Right lobe of liver (tissue), 6 donors: ENCODE measurements around the gene KSR2. TPM values are rescaled to one million over a fixed set of nuclear protein-coding genes. Genes with fewer than 3 reads are reported as not detected.

Source experiments
- ATAC-seq, 4 donors: fragments of 200-7000 bp; cut with Tn5 transposase; one replicate each; pipeline ENCODE4 v1.9.1; 2020; ENCODE audit warnings: mild to moderate bottlenecking in 4 of 4, moderate library complexity in 4 of 4
- DNase-seq, 3 donors: peaks; one replicate each; pipeline ENCODE4 v3.0.0-alpha.2; 2020
- H3K27ac ChIP-seq, 3 donors: fragments of 200-600 bp; one replicate each; pipeline ENCODE4 v1.8.0; 2022
- H3K27me3 ChIP-seq, 2 donors: fragments of 200-600 bp; one replicate each; pipeline ENCODE4 v1.8.0; 2022
- H3K36me3 ChIP-seq, 4 donors: fragments of 200-600 bp; sonication (generic) in 1 of 4; one replicate each; pipeline versions ENCODE4 v1.5.1 to v1.8.0; 2017 to 2022; ENCODE audit warnings: control low read depth in 1 of 4
- H3K4me1 ChIP-seq, 4 donors: fragments of 200-600 bp; sonication (generic) in 1 of 4; one replicate each; pipeline versions ENCODE4 v1.5.1 to v1.8.0; 2017 to 2022; ENCODE audit warnings: control low read depth in 1 of 4
- H3K4me3 ChIP-seq, 3 donors: fragments of 200-600 bp; one replicate each; pipeline ENCODE4 v1.8.0; 2022
- H3K9me3 ChIP-seq, 4 donors: fragments of 200-600 bp; sonication (generic) in 1 of 4; one replicate each; pipeline versions ENCODE4 v1.5.1 to v1.8.0; 2017 to 2022; ENCODE audit warnings: control low read depth in 1 of 4
- CTCF ChIP-seq, 4 donors: fragments of 200-600 bp in 3 of 4; fragments of 450-650 bp in 1 of 4; IDR thresholded peaks; one replicate each; pipeline versions ENCODE4 v1.5.1 to v1.8.0; 2016 to 2022; ENCODE audit warnings: antibody characterized with exemption in 4 of 4, mild to moderate bottlenecking in 2 of 4
- POLR2A ChIP-seq: fragments of 450-650 bp; IDR thresholded peaks from one replicate; pipeline ENCODE4 v1.6.1; 2017; ENCODE audit warnings: antibody characterized with exemption, mild to moderate bottlenecking
- WGBS: methylation state at CpG from one replicate; pipeline ENCODE4 v1.1.6; 2018; ENCODE audit warnings: low coverage, low lambda C conversion rate; ENCODE audit not compliant: insufficient coverage; ENCODE audit errors: missing lambda C conversion rate; 5-methylcytosine and 5-hydroxymethylcytosine counted together
- intact Hi-C, 2 donors: fragments of 100-400 bp; cut with DNase I; formaldehyde crosslinking; loops; one replicate each; pipeline versions ENCODE4 v1.11.2 to v1.14.1; 2022
- total RNA-seq, 6 experiments: library from RNA; depleted of rRNA in 2 of 6; stranded (reverse); fragments of >200 nt in 2 of 6; fragmentation: NEBNext Ultra II Directional in 3 of 6; extraction: Animal tissue kit (Norgen Biotek cat#: 25700) in 3 of 6; gene quantifications; one replicate each; pipeline versions ENCODE4 v1.1.0 to v1.2.4, GENCODE V29; 2016 to 2023
- donor health status: DM: no; HTN: yes; CAD: no.
- donor health status: DM: no; HTN: no; CAD: no.
- donor health status: DM: no; HTN: no; CAD: no.
- donor health status: DM: no; HTN: yes; CAD: no.
- donor health status: DM: no; HTN: yes; CAD: no.

The KSR2 gene
- total RNA-seq, 6 experiments from 2014 or later = 0.02 to 0.07 (median 0.02) TPM; not detected in 2

DNA sequence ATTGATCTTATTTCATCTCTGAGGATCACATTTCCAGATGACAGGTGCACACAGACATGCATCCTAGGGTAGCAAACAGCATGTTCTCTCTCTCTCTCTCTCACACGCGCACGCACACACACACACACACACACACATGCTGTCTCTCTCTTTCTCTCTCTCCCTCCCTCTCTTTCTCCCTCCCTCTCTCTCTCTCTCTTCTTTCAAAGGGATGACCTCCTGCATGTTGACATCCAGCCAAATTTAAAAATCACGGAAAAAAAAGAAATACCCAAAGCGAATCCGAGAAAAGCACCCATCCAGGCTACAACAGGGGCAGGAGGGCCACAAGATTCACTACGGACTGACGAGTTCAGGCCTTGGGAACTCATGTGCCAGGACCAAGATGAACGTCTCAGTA is 2.3 kb downstream of the KSR2 start:
- H3K36me3 ChIP-seq = no peaks in the 10 kb centered on the region
- no peak overlapping the region for H3K4me3 ChIP-seq
- WGBS = 36% methylated on average over 8 of the region's 9 CpGs
- no peak overlapping the region for H3K27ac ChIP-seq
- H3K9me3 ChIP-seq = no peaks in the 10 kb centered on the region
- ATAC-seq = no peak
- TF ChIP-seq CTCF (IDR thresholded peaks at IDR 0.05) (no peak), POLR2A (no peak)
- DNase-seq = no peak
- no peaks in the 10 kb centered on the region for H3K27me3 ChIP-seq
- intact Hi-C loops = no loop called here
- no peaks in the 10 kb centered on the region for H3K4me1 ChIP-seq

DNA sequence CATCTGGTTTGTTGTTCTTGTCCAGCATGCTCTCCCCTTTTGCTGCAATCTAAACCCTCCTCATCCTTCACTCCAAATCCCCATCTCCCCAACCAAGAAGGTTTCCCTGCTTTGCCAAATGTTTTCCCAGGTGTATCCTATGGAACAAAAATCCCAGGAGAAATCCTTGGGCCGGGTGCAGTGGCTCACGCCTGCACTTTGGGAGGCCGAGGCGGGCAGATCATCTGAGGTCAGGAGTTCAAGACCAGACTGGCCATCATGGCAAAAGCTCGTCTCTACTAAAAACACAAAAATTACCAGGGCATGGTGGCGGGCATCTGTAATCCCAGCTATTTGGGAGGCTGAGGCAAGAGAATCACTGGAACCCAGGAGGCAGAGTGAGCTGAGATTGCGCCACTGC is 5.0 kb downstream of the KSR2 start:
- H3K27me3 ChIP-seq = no peaks in the 10 kb centered on the region
- intact Hi-C loops = no loop called here
- H3K27ac ChIP-seq = no peak overlapping the region
- no peaks in the 10 kb centered on the region for H3K9me3 ChIP-seq
- WGBS = 78% methylated on average over 7 of the region's 7 CpGs
- no peaks in the 10 kb centered on the region for H3K36me3 ChIP-seq
- no peak for TF ChIP-seq CTCF (IDR thresholded peaks at IDR 0.05)
- no peak for TF ChIP-seq POLR2A
- no peak overlapping the region for H3K4me3 ChIP-seq
- no peak for ATAC-seq
- no peaks in the 10 kb centered on the region for H3K4me1 ChIP-seq
- no peak for DNase-seq

DNA sequence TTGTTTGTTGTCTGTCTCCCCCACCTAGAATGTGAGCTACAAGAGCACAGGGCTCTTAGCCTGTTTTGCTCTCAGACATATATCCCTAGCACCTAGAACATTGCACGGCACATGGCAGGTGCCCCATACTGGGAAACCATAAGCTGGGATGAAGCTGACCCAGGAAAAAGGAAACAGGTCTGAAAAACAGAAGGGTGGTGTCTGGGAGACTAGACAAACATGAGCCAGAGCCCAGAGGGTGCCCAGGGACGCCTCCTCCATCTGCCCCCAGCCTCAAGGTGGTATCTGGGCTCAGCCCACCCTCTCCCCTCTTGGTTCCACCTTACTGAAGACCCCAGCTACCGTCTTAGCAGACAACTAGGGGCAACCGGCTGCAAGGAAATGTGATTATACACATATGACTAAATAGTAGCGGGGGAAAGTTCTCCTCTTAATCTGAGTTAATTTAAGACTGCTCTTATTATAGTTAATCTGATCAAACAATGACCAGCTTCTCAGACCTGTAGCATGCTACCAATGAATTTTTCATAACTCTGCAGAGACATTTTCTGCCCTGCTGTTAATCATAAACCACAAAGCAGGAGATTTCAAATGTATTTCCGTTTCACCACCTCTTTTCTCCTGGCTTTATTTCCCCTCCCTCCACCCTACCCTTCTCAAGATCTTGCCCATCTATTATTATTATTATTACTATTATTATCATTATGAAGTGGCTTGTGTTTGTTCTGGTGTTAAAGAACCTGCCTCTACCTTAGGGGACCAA is 31.9 kb downstream of the KSR2 start:
- Histone ChIP-seq H3K27ac (no peak overlapping the region), H3K36me3 (no peaks in the 10 kb centered on the region), H3K4me1 (no peaks in the 10 kb centered on the region), H3K27me3 (no peaks in the 10 kb centered on the region), H3K4me3 (no peak overlapping the region), H3K9me3 (no peaks in the 10 kb centered on the region)
- TF ChIP-seq CTCF (IDR thresholded peaks at IDR 0.05) (no peak), POLR2A (no peak)
- no peak for ATAC-seq
- intact Hi-C loops = no loop called here
- 38% methylated on average over 6 of the region's 6 CpGs for WGBS
- DNase-seq = no peak

GRCh38 chr12:117933545-117933944 is 35.2 kb downstream of the KSR2 start:
- intact Hi-C loops = no loop called here
- ATAC-seq (no peak), DNase-seq (no peak)
- 75% methylated on average over 5 of the region's 5 CpGs for WGBS
- TF ChIP-seq POLR2A (no peak), CTCF (IDR thresholded peaks at IDR 0.05) (no peak)
- H3K4me1 ChIP-seq = no peaks in the 10 kb centered on the region
- H3K27me3 ChIP-seq = no peaks in the 10 kb centered on the region
- H3K9me3 ChIP-seq = no peaks in the 10 kb centered on the region
- no peak overlapping the region for H3K4me3 ChIP-seq
- H3K27ac ChIP-seq = no peak overlapping the region
- no peaks in the 10 kb centered on the region for H3K36me3 ChIP-seq
